Bronchial epithelial cell (primary cell): ENCODE measurements around the gene SPO11. TPM values are rescaled to one million over a fixed set of nuclear protein-coding genes. Genes with fewer than 3 reads are reported as not detected.

ENCODE experiments used
- DNase-seq: peaks from one replicate; pipeline ENCODE4 v3.0.0-alpha.2; 2010; ENCODE audit warnings: low read depth
- FAIRE-seq: peaks from 2 replicates; lab custom pipeline; 2011; peaks lifted over from hg19 to GRCh38; lab: Jason Lieb, UNC
- H3K27me3 ChIP-seq: 2 replicates; pipeline ENCODE4 v1.5.1; 2011; ENCODE audit warnings: low read length; ENCODE audit not compliant: control insufficient read depth, insufficient read depth
- H3K36me3 ChIP-seq: 2 replicates; pipeline ENCODE4 v1.5.1; 2011; ENCODE audit warnings: low read length; ENCODE audit not compliant: control insufficient read depth, insufficient read depth
- H3K4me3 ChIP-seq: 2 replicates; pipeline ENCODE4 v1.5.1; 2011; ENCODE audit warnings: mild to moderate bottlenecking, low read depth, low read length, control low read depth
- total RNA-seq: library from RNA; depleted of rRNA; stranded (reverse); fragments of >200 nt; gene quantifications from 2 replicates; pipeline ENCODE4 v1.2.1, GENCODE V29; 2014
- TF ChIP-seq, protein P1 (sequence below): IDR thresholded peaks from 2 replicates; pipeline ENCODE4 v1.5.1; 2011; ENCODE audit warnings: mild to moderate bottlenecking, moderate library complexity, low read length, control low read depth, inconsistent platforms; ENCODE audit not compliant: insufficient read depth, severe bottlenecking

Gene SPO11
- total RNA-seq, 1 donor from 2014 or later = not detected

DNA sequence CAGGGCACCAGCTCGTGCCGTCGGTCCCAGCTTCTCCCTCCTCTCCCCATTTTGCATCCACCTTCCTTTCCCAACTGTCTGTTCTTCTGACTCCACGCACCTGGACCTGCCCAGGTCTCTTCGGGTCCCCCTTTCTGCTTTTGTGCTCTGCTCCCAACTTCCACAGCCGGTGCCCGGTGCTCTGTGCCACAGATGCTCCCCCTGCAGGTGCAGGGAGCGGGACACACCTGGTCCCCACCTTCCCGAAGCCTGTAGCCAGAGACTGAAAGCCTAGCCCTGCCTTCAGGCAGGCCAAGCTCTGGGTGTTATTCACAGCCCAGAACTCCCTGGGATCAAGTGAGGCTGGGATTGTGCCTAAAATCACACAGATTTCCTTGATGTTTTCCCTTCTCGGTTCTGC, 38.6 kb upstream of the SPO11 start:
- FAIRE-seq (no peak), DNase-seq (no peak)
- peaks cover 12% of the 10 kb centered on the region for H3K27me3 ChIP-seq
- no peak overlapping the region for H3K4me3 ChIP-seq
- TF ChIP-seq, protein P1, sequence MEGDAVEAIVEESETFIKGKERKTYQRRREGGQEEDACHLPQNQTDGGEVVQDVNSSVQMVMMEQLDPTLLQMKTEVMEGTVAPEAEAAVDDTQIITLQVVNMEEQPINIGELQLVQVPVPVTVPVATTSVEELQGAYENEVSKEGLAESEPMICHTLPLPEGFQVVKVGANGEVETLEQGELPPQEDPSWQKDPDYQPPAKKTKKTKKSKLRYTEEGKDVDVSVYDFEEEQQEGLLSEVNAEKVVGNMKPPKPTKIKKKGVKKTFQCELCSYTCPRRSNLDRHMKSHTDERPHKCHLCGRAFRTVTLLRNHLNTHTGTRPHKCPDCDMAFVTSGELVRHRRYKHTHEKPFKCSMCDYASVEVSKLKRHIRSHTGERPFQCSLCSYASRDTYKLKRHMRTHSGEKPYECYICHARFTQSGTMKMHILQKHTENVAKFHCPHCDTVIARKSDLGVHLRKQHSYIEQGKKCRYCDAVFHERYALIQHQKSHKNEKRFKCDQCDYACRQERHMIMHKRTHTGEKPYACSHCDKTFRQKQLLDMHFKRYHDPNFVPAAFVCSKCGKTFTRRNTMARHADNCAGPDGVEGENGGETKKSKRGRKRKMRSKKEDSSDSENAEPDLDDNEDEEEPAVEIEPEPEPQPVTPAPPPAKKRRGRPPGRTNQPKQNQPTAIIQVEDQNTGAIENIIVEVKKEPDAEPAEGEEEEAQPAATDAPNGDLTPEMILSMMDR = peak; percentile 1
- H3K36me3 ChIP-seq = no peaks in the 10 kb centered on the region

DNA sequence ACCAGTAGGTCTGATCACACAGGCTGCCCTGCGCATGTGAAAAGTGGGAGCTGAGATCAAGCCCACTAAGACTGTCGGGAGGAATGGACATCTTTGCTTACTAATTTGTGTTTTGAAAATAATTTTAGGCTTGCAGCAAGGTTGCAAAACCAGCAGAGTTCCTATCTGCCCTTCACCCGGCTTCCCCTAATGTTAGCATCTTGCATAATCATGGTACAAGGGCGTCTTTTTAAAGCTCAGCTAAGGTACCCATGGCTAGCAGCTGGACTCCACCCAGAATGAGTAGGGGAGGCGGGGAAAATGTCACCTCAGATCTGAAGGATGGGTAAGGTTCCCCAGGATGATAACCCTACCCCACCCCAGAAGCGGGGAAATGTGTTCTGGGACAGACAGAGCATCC, 37.9 kb upstream of the SPO11 start:
- H3K4me3 ChIP-seq = no peak overlapping the region
- DNase-seq = no peak
- peaks cover 12% of the 10 kb centered on the region for H3K27me3 ChIP-seq
- TF ChIP-seq, protein P1 = no peak
- FAIRE-seq = no peak
- no peaks in the 10 kb centered on the region for H3K36me3 ChIP-seq

DNA sequence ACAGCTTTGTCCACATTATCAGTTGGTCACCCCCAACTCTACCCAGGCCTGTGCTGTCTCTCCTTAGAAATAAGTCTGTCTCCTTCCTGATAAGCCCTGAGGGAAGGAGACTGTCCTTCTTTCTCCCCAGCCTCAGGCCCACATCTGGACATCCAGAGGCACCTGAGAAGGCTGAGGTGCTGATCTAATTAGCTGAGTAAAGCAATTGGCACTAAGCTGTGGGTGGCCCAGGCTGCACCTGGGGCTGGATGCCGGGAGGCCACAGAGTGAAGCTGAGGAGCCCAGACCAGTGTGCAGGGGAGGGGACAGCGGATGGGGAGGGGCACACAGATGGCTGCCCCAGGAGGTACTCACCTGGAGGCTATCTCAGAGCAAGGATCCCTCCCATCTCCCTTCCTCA, 37.0 kb upstream of the SPO11 start:
- FAIRE-seq = no peak

DNA sequence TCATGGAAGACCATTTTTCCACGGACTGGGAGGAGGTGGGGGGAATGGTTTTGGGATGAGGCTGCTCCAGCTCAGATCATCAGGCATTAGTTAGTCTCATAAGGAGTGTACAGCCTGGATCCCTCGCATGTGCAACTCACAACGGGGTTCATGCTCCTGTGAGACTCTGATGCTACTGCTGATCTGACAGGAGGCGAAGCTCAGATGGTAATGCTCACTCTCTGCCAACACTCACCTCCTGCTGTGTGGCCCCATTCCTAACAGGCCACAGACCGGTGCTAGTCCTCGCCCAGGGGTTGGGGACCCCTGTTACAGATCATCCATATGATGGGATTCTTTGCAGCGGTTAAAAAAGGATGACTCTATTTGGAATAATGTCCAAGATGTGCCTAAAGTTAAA, 35.6 kb upstream of the SPO11 start:
- no peaks in the 10 kb centered on the region for H3K36me3 ChIP-seq
- H3K27me3 ChIP-seq = peaks cover 6% of the 10 kb centered on the region
- TF ChIP-seq, protein P1 = no peak
- no peak for DNase-seq
- FAIRE-seq = no peak
- no peak overlapping the region for H3K4me3 ChIP-seq

More for the DNA sequence above, 37.0 kb upstream of the SPO11 start:
- no peaks in the 10 kb centered on the region for H3K36me3 ChIP-seq
- no peak for DNase-seq
- no peak overlapping the region for H3K4me3 ChIP-seq
- H3K27me3 ChIP-seq = peaks cover 9% of the 10 kb centered on the region
- TF ChIP-seq, protein P1 = no peak

DNA sequence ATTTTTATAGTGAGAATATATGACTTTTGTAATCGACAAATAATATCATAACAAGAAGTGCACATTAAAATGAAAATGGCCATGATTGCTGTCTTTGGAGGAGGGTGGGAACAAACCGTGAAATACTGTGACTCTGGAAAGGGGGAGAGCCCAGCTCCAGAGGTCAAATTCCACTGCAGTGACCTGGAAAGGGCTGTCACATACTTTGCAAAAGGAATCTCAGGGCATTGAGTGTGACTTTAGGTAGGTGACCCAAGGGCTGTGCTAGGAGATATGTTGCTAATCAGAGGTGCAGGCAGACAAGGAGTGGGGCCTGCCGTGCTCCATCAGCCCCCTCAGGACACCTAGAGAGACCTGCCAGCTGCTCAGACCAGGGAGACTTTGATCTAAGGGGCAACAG, 35.1 kb upstream of the SPO11 start:
- DNase-seq (no peak), FAIRE-seq (no peak)
- Histone ChIP-seq H3K36me3 (no peaks in the 10 kb centered on the region), H3K27me3 (peaks cover 6% of the 10 kb centered on the region), H3K4me3 (no peak overlapping the region)
- TF ChIP-seq, protein P1 = no peak

DNA sequence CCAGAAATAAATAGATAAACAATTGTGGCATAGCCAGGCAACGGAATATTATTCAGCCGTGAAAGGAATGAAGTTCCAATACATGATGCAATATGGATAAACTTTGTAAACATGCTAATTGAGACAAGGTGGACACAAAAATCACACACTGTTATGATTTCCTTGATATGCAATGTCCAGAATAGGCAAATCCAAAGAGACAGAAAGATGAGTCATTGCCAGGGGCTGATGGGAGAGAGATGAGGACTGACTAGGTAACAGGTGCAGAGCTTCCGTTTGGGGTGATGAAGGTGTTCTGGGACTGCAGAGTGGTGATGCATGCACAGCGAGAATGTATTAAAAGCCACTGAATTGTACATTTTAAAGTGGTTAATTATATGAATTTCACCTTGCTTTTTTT, 31.1 kb upstream of the SPO11 start:
- Histone ChIP-seq H3K4me3 (no peak overlapping the region), H3K27me3 (no peaks in the 10 kb centered on the region), H3K36me3 (no peaks in the 10 kb centered on the region)
- FAIRE-seq (no peak), DNase-seq (no peak)
- TF ChIP-seq, protein P1 = no peak
